Upper lobe of left lung (tissue), 6 donors: ENCODE measurements around the gene AJAP1. TPM values are rescaled to one million over a fixed set of nuclear protein-coding genes. Genes with fewer than 3 reads are reported as not detected.

ENCODE experiments used
- ATAC-seq, 2 donors: fragments of 200-7000 bp; cut with Tn5 transposase; one replicate each; pipeline ENCODE4 v1.9.1; 2022; ENCODE audit warnings: mild to moderate bottlenecking in 2 of 2, moderate library complexity in 2 of 2; ENCODE audit not compliant: low FRiP score in 2 of 2
- DNase-seq, 2 donors: peaks; one replicate each; pipeline ENCODE4 v3.0.0-alpha.2; 2019 to 2020
- H3K27ac ChIP-seq, 4 donors: fragments of 200-600 bp; sonication (generic); one replicate each; pipeline ENCODE4 v1.5.1; 2016 to 2019
- H3K27me3 ChIP-seq, 4 donors: fragments of 200-600 bp; sonication (generic); one replicate each; pipeline ENCODE4 v1.5.1; 2017 to 2019
- H3K36me3 ChIP-seq, 4 donors: fragments of 200-600 bp; sonication (generic); one replicate each; pipeline ENCODE4 v1.5.1; 2016 to 2019
- H3K4me1 ChIP-seq, 4 donors: fragments of 200-600 bp; sonication (generic); one replicate each; pipeline ENCODE4 v1.5.1; 2018 to 2019
- H3K4me3 ChIP-seq, 4 donors: fragments of 200-600 bp; sonication (generic); one replicate each; pipeline ENCODE4 v1.5.1; 2017 to 2019; ENCODE audit warnings: mild to moderate bottlenecking in 2 of 4, moderate library complexity in 1 of 4
- H3K9me3 ChIP-seq, 4 donors: fragments of 200-600 bp; sonication (generic); one replicate each; pipeline ENCODE4 v1.5.1; 2018 to 2019
- CTCF ChIP-seq, 6 experiments: fragments of 450-650 bp in 4 of 6; fragments of 200-600 bp in 2 of 6; sonication (generic) in 2 of 6; IDR thresholded peaks; one replicate each; pipeline ENCODE4 v1.5.1; 2016 to 2019; ENCODE audit warnings: antibody characterized with exemption in 6 of 6
- EP300 ChIP-seq, 4 donors: sonication (generic); formaldehyde crosslinking; IDR thresholded peaks; one replicate each; pipeline ENCODE4 v1.5.1; 2017; ENCODE audit warnings: antibody characterized with exemption in 4 of 4, control low read depth in 2 of 4
- POLR2A ChIP-seq, 4 donors: fragments of 450-650 bp; IDR thresholded peaks; one replicate each; pipeline ENCODE4 v1.5.1; 2016 to 2017; ENCODE audit warnings: antibody characterized with exemption in 4 of 4, mild to moderate bottlenecking in 2 of 4
- POLR2AphosphoS5 ChIP-seq, 2 donors: sonication (generic); formaldehyde crosslinking; IDR thresholded peaks; one replicate each; pipeline ENCODE4 v1.5.1; 2017; ENCODE audit warnings: antibody characterized with exemption in 2 of 2
- WGBS, 2 donors: methylation state at CpG; one replicate each; pipeline ENCODE4 v1.1.5; 2017 to 2018; 5-methylcytosine and 5-hydroxymethylcytosine counted together
- total RNA-seq, 6 donors: library from RNA; depleted of rRNA in 4 of 6; stranded (reverse); fragments of >200 nt in 4 of 6; gene quantifications; one replicate each; pipeline versions ENCODE4 v1.1.0 to v1.2.1, GENCODE V29; 2016 to 2021
- donor health status: DM: no; HTN: no; CAD: no; lungs with moderate emphysema.
- donor health status: DM: no; HTN: yes; CAD: no; lungs with severe emphysema.

The AJAP1 gene
- total RNA-seq, 6 donors from 2014 or later = 0.54 to 4.6 (median 2.9) TPM

- H3K4me3 ChIP-seq = no peak overlapping the region
- H3K4me1 ChIP-seq = no peaks in the 10 kb centered on the region
- no peaks in the 10 kb centered on the region for H3K9me3 ChIP-seq
- H3K27ac ChIP-seq = no peak overlapping the region
- 85 to 92% methylated on average over 16 to 17 of the region's 17 CpGs for WGBS, 2 donors
- TF ChIP-seq POLR2AphosphoS5 (IDR thresholded peaks at IDR 0.05) (no peak), CTCF (IDR thresholded peaks at IDR 0.05) (no peak), EP300 (IDR thresholded peaks at IDR 0.05) (no peak), POLR2A (IDR thresholded peaks at IDR 0.05) (no peak)
- no peaks in the 10 kb centered on the region for H3K36me3 ChIP-seq
- DNase-seq = peak in 1 of 2 donors; percentile 61
- H3K27me3 ChIP-seq = no peaks in the 10 kb centered on the region
- ATAC-seq = no peak
Measured at GRCh38 chr1:4784761-4785160, 130.4 kb downstream of the AJAP1 start.

GRCh38 chr1:4786055-4786454 lies 131.6 kb downstream of the AJAP1 start:
- Histone ChIP-seq H3K4me3 (no peak overlapping the region), H3K4me1 (no peaks in the 10 kb centered on the region), H3K36me3 (no peaks in the 10 kb centered on the region), H3K9me3 (no peaks in the 10 kb centered on the region), H3K27me3 (no peaks in the 10 kb centered on the region), H3K27ac (peak overlapping the region in 1 of 4 donors; percentile 30)
- ATAC-seq (no peak), DNase-seq (peak in 1 of 2 donors; percentile 30)
- TF ChIP-seq CTCF (IDR thresholded peaks at IDR 0.05) (no peak), EP300 (IDR thresholded peaks at IDR 0.05) (no peak), POLR2A (IDR thresholded peaks at IDR 0.05) (no peak), POLR2AphosphoS5 (IDR thresholded peaks at IDR 0.05) (no peak)
- WGBS, 2 donors = 58 to 68% methylated on average over 8 of the region's 8 CpGs

- WGBS, 2 donors = 64 to 97% methylated on average over 5 of the region's 5 CpGs
- TF ChIP-seq EP300 (IDR thresholded peaks at IDR 0.05) (no peak), CTCF (IDR thresholded peaks at IDR 0.05) (no peak), POLR2AphosphoS5 (IDR thresholded peaks at IDR 0.05) (no peak), POLR2A (IDR thresholded peaks at IDR 0.05) (no peak)
- no peaks in the 10 kb centered on the region for H3K9me3 ChIP-seq
- DNase-seq = no peak
- no peak overlapping the region for H3K27ac ChIP-seq
- H3K4me1 ChIP-seq = no peaks in the 10 kb centered on the region
- ATAC-seq = no peak
- H3K27me3 ChIP-seq = no peaks in the 10 kb centered on the region
- no peaks in the 10 kb centered on the region for H3K36me3 ChIP-seq
- no peak overlapping the region for H3K4me3 ChIP-seq
Measured at GRCh38 chr1:4787551-4787950, 133.1 kb downstream of the AJAP1 start.

- Histone ChIP-seq H3K4me3 (no peak overlapping the region), H3K4me1 (no peaks in the 10 kb centered on the region), H3K9me3 (peaks cover 0 to 12% (median 0%) of the 10 kb centered on the region in 4 donors), H3K27me3 (no peaks in the 10 kb centered on the region), H3K27ac (no peak overlapping the region), H3K36me3 (no peaks in the 10 kb centered on the region)
- DNase-seq = no peak
- 48 to 53% methylated on average over 3 to 4 of the region's 4 CpGs for WGBS, 2 donors
- TF ChIP-seq POLR2A (IDR thresholded peaks at IDR 0.05) = no peak
- no peak for ATAC-seq
Measured at GRCh38 chr1:4792565-4792964, 138.2 kb downstream of the AJAP1 start.

GRCh38 chr1:4794020-4794780 lies 139.8 kb downstream of the AJAP1 start:
- DNase-seq (no peak), ATAC-seq (peak in 1 of 2 donors; percentile 5)
- H3K27ac ChIP-seq = no peak overlapping the region
- H3K9me3 ChIP-seq = peaks cover 0 to 12% (median 0%) of the 10 kb centered on the region in 4 donors
- no peaks in the 10 kb centered on the region for H3K36me3 ChIP-seq
- H3K4me1 ChIP-seq = no peaks in the 10 kb centered on the region
- 76 to 84% methylated on average over 6 of the region's 6 CpGs for WGBS, 2 donors
- H3K4me3 ChIP-seq = no peak overlapping the region
- TF ChIP-seq EP300 (IDR thresholded peaks at IDR 0.05) (no peak), CTCF (IDR thresholded peaks at IDR 0.05) (no peak), POLR2AphosphoS5 (IDR thresholded peaks at IDR 0.05) (no peak), POLR2A (IDR thresholded peaks at IDR 0.05) (no peak)
- no peaks in the 10 kb centered on the region for H3K27me3 ChIP-seq
